Nephron progenitor cell (in vitro differentiated cells): ENCODE results near the gene MYO1D.

Experiments
- DNase-seq: peaks from one replicate; pipeline ENCODE4 v3.0.0; 2021
- H3K27ac Mint-ChIP-seq: 2 replicates; pipeline ENCODE4 v1.8.0; 2021; ENCODE audit warnings: mild to moderate bottlenecking, moderate library complexity, mixed read lengths
- H3K27me3 Mint-ChIP-seq: 2 replicates; pipeline ENCODE4 v1.8.0; 2021; ENCODE audit warnings: mild to moderate bottlenecking, low read depth, mixed read lengths; ENCODE audit not compliant: poor library complexity
- H3K36me3 Mint-ChIP-seq: 2 replicates; pipeline ENCODE4 v1.8.0; 2021; ENCODE audit warnings: low read depth, mixed read lengths
- H3K4me1 Mint-ChIP-seq: 2 replicates; pipeline ENCODE4 v1.8.0; 2021; ENCODE audit warnings: mixed read lengths
- H3K4me3 Mint-ChIP-seq: 2 replicates; pipeline ENCODE4 v1.8.0; 2021; ENCODE audit warnings: mild to moderate bottlenecking, moderate library complexity, mixed read lengths
- H3K9me3 Mint-ChIP-seq: 2 replicates; pipeline ENCODE4 v1.8.0; 2021; ENCODE audit warnings: mild to moderate bottlenecking, moderate library complexity, mixed read lengths
- CTCF ChIP-seq: fragments of 200-600 bp; sonication (generic); IDR thresholded peaks from 2 replicates; pipeline ENCODE4 v1.5.0; 2021; ENCODE audit warnings: antibody characterized with exemption

Gene MYO1D

GRCh38 chr17:32568705-32569104 lies 308.2 kb downstream of the MYO1D start:
- TF ChIP-seq CTCF = no peak
- Mint-ChIP-seq H3K9me3 (no peaks in the 10 kb centered on the region), H3K27me3 (peaks cover 3% of the 10 kb centered on the region), H3K27ac (no peak overlapping the region), H3K36me3 (no peaks in the 10 kb centered on the region), H3K4me1 (peaks cover 16% of the 10 kb centered on the region), H3K4me3 (no peak overlapping the region)
- no peak for DNase-seq

DNA sequence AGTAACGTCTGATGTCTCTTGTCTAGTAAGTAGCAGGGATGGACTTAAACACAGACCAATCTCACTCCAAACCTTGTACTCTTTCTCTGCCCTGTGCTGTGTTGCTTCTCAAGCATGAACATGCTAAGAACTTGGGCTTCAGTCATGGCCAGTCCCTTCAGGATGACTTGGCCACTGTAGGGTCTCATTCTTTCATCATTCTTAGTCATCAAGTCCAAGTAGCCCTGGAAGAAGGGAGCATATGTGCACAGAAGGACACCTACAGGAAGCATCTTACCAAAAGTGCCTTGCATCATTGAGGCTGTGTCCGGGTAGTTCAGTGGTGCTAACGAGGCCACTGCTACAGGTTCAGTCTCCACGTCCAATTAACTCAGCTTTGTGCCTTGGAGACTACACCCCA lies 309.4 kb downstream of the MYO1D start:
- Mint-ChIP-seq H3K27me3 (peaks cover 3% of the 10 kb centered on the region), H3K27ac (no peak overlapping the region), H3K4me3 (no peak overlapping the region), H3K4me1 (peaks cover 16% of the 10 kb centered on the region), H3K9me3 (no peaks in the 10 kb centered on the region), H3K36me3 (no peaks in the 10 kb centered on the region)
- DNase-seq = no peak
- TF ChIP-seq CTCF = no peak

GRCh38 chr17:32567086-32567485 lies 309.8 kb downstream of the MYO1D start:
- H3K4me1 Mint-ChIP-seq = peaks cover 16% of the 10 kb centered on the region
- H3K9me3 Mint-ChIP-seq = no peaks in the 10 kb centered on the region
- H3K27me3 Mint-ChIP-seq = peaks cover 3% of the 10 kb centered on the region
- H3K27ac Mint-ChIP-seq = no peak overlapping the region
- no peak overlapping the region for H3K4me3 Mint-ChIP-seq
- no peaks in the 10 kb centered on the region for H3K36me3 Mint-ChIP-seq
- TF ChIP-seq CTCF = no peak
- no peak for DNase-seq

DNA sequence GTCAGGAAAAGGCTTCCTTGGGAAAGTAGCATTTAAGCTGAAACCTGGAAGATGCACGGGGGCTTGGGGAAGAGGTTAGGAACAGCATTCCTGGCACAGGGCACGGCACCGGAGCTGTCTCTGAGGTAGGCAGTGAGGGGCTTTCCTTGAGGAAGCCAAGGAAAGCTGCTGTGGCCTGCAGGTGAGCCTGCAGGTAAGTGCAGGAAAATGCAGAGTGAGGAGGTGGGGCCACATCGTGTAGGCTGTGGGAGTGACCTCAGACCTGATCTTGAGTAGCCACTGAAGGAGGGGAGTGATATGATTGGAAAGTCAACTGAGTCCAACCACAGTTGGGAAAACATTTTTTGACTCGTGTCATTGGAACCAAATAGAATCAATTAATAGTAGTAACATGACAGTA lies 310.6 kb downstream of the MYO1D start:
- H3K9me3 Mint-ChIP-seq = no peaks in the 10 kb centered on the region
- H3K4me3 Mint-ChIP-seq = no peak overlapping the region
- no peaks in the 10 kb centered on the region for H3K36me3 Mint-ChIP-seq
- TF ChIP-seq CTCF = no peak
- H3K27me3 Mint-ChIP-seq = peaks cover 3% of the 10 kb centered on the region
- H3K4me1 Mint-ChIP-seq = peaks cover 11% of the 10 kb centered on the region
- H3K27ac Mint-ChIP-seq = no peak overlapping the region
- no peak for DNase-seq

DNA sequence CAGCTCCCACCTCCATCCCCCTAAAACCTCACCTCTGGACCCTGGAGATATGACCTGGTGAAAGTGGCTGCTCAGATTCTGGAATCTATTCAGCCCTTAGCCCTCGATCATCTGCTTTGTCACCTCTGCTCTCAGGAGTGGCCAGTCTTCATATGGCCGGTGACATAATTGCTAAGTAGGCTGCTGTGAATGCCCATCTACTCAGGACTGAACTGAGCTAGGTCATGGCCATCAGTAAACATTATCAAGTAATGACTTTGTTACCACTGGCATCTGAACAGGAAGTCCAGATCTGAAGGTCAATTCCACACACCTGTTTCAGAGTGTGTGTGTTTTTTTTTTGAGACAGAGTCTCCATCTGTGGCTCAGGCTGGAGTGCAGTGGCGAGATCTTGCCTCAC lies 311.5 kb downstream of the MYO1D start:
- TF ChIP-seq CTCF = no peak
- Mint-ChIP-seq H3K4me3 (no peak overlapping the region), H3K36me3 (no peaks in the 10 kb centered on the region), H3K27me3 (peaks cover 3% of the 10 kb centered on the region), H3K9me3 (no peaks in the 10 kb centered on the region), H3K27ac (no peak overlapping the region), H3K4me1 (peaks cover 5% of the 10 kb centered on the region)
- no peak for DNase-seq

DNA sequence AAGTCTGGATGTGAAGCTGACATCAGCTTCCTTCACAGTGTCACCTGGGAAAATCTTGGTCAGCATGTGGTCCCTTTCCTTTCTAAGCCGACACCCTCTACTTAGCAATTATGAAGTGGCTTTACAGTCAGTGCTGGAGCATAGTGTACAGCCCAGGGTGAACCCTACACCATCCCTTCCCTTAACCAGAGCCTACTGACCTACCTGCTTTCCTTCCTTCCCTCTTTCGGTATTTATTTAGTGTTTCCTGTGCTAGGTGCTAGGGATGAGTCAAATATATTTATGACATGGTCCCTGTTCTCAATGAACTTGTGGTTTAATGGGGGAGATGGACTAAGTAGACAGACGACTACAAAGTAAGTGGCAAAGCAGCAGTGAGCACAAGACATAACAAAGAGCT lies 312.6 kb downstream of the MYO1D start:
- H3K9me3 Mint-ChIP-seq = no peaks in the 10 kb centered on the region
- H3K4me3 Mint-ChIP-seq = no peak overlapping the region
- TF ChIP-seq CTCF = no peak
- H3K36me3 Mint-ChIP-seq = no peaks in the 10 kb centered on the region
- H3K27me3 Mint-ChIP-seq = peaks cover 3% of the 10 kb centered on the region
- H3K4me1 Mint-ChIP-seq = peaks cover under 1% of the 10 kb centered on the region
- H3K27ac Mint-ChIP-seq = no peak overlapping the region
- no peak for DNase-seq
